Mesenteric fat pad (tissue), 1 donor: ENCODE data around the gene HSPB9. TPM values are rescaled to one million over a fixed set of nuclear protein-coding genes. Genes with fewer than 3 reads are reported as not detected.

Source experiments
- DNase-seq: peaks from one replicate; pipeline ENCODE4 v3.0.0-alpha.2; 2020; ENCODE audit warnings: low spot score
- total RNA-seq: library from RNA; stranded (reverse); fragmentation: NEBNext Ultra II Directional; extraction: Animal tissue kit (Norgen Biotek cat#: 25700); gene quantifications from one replicate; pipeline ENCODE4 v1.2.1, GENCODE V29; 2021
- donor health status: DM: yes; HTN: yes; CAD: no.

HSPB9 gene
- total RNA-seq, 1 donor from 2014 or later = not detected

GRCh38 chr17:42098730-42099399 lies 23.7 kb upstream of the HSPB9 start:
- DNase-seq = no peak

DNA sequence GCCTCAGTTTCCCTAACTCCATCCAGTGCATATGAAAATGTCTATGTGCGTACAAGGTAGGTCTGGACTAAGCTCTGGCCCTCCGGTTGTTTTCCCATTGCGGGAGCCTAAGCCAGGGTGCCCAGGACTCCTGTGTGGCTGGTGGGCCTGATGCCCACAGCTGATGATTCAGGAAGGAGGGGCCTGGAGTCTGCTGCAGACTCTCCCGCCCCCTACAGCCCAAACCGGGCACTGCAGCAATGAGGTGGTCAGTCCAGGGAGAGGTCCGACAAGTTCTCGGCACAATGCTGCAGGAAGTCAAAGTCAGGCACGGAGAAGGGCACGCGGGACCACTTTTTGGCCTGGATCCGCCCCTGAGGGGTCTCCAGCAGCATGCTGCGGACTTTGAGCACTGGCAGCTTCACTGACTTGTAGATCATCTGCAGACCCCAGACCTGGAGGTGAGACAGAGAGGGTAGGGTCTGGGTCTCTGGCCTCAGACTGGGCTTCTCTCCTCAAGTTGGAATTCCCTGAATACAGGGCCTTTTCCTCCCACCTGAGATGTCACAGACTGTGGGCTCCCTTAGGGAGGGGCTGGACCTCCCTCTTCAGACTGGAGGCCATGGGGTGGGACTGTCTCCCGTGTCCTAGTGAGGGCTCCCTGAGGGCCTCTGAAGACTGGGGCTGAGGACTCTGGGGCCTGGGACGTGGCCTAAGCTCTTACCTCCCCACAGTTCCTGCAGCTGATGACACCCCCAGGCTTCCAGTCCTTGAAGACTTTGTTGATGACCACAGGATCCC lies 20.9 kb upstream of the HSPB9 start:
- no peak for DNase-seq

- DNase-seq = no peak
Observed at GRCh38 chr17:42103221-42103954, 19.2 kb upstream of the HSPB9 start.

DNA sequence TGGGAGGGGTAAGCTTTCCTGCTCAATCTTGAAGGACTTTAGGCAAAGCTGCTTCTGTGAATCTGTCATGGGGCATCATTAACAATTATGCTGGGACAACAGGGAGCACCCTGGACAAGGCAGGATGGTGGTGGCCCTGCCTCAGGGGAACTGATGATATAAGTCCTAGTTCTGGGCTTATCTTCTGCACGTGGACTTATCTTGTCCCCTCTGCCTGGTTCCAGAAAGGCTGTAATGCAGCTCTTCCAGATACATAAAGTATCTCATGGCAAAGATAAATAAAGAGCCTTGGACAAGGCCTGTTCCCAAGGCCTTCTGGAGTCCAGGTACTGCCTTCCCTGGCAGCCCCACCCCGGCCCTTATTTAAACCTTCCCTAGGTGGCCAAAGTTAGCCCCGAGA lies 18.3 kb upstream of the HSPB9 start:
- no peak for DNase-seq

- DNase-seq = no peak
Observed at GRCh38 chr17:42106009-42106408, 16.6 kb upstream of the HSPB9 start.

- DNase-seq = no peak
Observed at GRCh38 chr17:42107124-42107523, 15.5 kb upstream of the HSPB9 start.

DNA sequence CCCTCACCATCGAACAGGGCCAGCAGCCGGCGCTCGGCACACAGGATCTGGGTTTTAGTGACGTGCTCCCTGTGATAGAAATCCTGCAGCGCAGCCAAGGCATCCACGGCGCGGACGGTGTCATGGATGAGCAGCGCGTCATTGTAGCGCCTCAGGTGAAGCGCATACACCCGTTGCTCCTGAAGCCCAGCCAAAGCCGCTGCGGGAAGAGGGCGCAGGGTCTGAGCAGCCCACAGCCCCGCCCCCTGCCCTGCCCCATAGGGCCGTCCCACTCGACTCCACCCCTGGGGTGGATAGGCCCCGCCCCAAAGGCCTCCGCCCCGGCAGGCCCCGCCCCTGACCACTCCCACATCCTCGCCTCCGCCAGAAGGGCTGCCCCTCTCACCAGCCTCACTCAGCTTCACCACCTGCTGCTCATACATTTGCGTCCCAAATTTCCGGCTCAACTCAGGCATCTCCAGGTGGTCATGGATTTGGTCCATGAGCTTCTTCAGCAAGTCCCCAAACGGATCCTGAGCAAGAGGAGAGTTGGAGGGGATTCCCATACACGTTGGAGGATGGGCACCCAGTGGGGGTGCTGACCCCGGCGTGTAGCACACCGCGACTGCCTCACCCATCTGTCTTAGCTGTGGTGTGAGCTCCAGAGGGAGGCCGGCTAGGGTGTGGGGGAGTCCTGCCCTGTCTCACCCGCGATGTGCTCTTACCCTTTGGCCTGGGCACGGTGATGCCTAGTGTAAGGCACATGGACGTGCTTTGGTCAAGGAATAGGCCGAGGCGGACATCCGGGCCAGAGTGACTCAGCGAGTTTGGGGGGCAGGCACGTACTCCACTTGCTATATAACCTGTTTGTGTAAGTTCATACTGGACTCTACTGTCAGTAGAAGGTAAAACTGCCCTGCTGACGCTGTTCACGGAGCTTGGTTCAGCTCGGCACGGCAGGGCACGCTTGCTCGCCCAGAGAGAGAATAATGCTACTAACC lies 14.7 kb upstream of the HSPB9 start:
- no peak for DNase-seq

DNA sequence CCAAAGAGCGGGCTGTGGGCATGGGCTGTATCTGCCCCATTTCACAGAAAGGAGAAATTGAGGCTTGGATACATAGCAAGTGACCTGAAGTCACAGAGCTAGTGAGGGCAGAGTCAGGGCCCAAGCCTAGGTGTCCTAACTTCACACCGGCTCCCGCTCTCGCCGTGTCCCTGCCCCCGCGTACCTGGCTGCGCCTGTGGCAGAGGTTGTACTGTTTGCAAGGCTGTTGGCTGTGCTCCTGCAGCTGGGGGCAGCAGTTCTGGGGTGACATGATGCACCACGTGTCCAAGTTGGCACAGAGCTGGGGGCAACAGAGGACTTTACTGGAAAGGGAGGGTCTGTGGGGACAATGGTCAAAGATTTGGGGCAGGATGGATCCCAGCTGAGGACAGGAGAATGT lies 13.5 kb upstream of the HSPB9 start:
- DNase-seq = no peak

- no peak for DNase-seq
Observed at GRCh38 chr17:42110301-42111264, 12.0 kb upstream of the HSPB9 start.

- DNase-seq = no peak
Observed at GRCh38 chr17:42111265-42111636, 11.4 kb upstream of the HSPB9 start.

DNA sequence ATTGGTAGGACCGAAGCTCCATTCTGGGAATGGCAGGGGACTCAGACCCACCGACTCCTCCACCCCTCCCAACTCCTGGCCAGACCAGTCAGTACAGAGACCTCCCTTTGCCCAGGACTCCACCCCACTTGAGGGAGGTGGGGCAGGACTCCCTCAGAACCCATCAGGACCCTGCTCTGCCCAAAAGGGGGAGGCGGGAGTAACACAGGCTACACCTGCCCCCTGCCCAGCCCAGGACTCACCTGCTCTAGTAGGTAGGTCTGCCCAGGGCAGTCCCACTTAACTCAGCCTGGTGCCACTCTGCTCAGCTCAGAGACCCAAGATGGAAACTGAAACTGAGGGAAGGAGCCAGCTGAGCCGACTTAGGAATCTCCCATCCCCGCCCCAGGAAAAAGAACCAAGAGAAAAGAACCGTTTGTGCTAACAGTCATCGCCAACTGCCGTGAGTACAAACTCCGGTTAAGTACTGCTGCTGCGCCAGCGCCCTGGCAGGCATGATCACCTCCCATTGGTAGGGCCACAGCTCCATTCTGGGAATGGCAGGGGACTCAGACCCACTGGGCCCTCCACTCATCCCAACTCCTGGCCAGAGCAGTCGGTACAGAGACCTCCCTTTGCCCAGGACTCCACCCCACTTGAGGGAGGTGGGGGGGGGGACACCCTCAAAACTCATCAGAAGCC lies 10.6 kb upstream of the HSPB9 start:
- DNase-seq = no peak

DNA sequence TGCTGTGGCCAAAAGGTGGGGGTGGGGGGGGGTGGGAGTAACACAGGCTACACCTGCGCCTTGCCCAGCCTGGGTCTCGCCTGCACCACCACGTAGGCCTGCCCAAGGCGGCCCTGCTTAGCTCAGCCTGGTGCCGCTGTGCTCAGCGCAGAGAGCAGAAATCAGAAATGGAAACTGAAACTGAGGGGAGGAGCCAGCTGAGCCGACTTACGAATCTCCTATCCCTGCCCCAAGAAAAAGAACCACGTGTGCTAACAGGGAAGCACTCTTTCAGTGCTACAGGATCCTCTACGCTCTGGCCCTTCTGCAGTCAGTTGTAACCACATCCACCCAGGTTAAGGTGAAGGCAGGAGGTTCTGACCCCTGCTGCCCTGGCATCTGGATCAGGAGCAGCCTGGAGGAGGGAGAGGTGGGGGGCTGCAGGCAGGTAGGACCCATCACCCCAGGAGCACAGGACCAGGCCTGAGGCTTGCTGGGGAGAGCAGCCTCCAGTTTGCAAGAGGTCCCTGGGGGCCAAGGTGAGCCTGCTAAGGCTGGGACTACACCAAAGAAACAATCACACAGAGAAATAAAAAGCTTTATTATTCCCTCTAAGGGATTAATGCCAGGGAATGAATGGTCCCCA lies 9.9 kb upstream of the HSPB9 start, which contains the start of gene DHX58:
DHX58 (minus strand) TSS at position 163 of the 625 bp plus-strand sequence. CDS start 822 bp downstream, outside the sequence.
- no peak for DNase-seq

- no peak for DNase-seq
Observed at GRCh38 chr17:42113293-42114069, 9.1 kb upstream of the HSPB9 start.

GRCh38 chr17:42114118-42114517 lies 8.5 kb upstream of the HSPB9 start:
- DNase-seq = no peak

DNA sequence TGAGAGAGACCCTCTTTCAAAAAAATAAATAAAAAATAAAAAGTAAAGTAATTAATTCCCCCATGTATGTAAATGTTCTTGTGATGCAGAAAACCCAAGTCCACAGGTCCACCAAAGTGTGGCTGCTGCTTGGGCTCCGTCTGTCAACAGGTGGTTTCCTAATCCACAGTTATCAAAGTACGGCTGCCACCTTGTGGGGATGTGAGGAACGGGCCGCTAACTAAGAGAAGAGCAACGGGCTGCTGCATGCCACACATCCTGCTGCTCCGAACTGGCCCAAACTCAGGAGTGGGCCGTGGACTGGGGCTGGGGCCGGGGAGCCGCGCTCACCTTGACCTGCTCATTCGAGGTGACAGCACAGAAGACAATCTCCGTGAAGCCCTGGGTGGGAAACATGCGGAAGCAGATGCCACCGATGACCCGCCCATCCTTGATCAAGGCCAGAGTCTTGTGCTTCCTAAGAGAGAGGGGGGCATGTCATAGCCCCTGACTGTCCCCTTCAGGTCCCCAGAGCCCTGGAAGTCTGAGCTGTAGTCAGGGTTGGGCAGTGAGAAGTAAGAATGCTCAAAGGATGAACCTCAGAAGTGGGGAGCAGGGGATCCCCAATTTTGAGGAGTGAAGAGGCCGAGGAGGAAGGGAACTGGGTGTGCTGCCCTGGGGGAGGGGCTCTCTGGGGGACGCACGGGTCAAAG lies 5.8 kb upstream of the HSPB9 start:
- no peak for DNase-seq

DNA sequence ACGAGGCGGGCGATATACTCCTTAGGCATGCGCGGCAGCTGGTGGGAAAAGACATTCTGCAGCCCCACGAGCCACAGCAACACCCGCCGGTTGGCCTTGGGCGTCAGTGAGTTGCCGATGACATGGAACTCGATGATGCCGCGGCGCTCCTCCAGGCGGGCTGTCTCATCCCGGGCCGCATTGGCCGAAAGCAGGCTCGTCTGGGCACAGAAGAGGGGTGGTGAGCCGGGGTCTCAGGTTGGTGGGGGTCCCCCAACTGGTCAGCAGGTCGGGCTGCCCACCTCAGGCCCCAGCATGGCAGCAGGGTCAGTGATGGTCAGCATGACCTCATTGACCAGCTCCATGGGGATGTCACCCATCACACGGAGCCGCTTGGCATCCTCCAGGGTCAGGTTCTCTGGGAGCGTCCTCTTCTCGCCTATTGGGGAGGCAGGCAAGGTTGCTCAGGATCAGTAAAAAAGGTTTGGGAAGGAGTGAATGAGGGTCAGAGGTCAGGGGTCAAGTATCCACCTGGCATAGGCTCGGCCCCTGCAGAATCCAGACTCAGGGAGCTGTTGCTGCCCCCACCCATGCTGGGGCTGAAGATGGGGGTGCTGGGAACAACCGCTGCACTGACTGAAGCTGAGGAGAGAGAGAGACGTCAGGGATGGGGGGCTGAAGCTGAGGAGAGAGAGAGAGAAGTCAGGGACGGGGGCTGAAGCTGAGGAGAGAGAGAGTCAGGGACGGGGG lies 5.0 kb upstream of the HSPB9 start:
- DNase-seq = no peak

GRCh38 chr17:42118126-42118510 lies 4.5 kb upstream of the HSPB9 start:
- no peak for DNase-seq
